ENCODE results near the gene SLC7A11. TPM values are rescaled to one million over a fixed set of nuclear protein-coding genes. Genes with fewer than 3 reads are reported as not detected.

The SLC7A11 gene
- total and polyA plus RNA-seq, 2 of the 4 experiments (the other 2 are of a cell fraction): 8.3 to 24.7 TPM

- TF ChIP-seq BHLHE40 (IDR thresholded peaks at IDR 0.05; ENCODE audit: low read depth, low read length) (no peak), MAFK (IDR thresholded peaks at IDR 0.05; ENCODE audit: low read depth, low read length) (peak; percentile 86)
- TF ChIP-seq, protein P1, sequence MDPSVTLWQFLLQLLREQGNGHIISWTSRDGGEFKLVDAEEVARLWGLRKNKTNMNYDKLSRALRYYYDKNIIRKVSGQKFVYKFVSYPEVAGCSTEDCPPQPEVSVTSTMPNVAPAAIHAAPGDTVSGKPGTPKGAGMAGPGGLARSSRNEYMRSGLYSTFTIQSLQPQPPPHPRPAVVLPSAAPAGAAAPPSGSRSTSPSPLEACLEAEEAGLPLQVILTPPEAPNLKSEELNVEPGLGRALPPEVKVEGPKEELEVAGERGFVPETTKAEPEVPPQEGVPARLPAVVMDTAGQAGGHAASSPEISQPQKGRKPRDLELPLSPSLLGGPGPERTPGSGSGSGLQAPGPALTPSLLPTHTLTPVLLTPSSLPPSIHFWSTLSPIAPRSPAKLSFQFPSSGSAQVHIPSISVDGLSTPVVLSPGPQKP (IDR thresholded peaks at IDR 0.05; ENCODE audit: borderline replicate concordance, low read depth, low read length): no peak
Observed at GRCh38 chr4:138242076-138242833, at the start of gene SLC7A11 (continued).

DNA sequence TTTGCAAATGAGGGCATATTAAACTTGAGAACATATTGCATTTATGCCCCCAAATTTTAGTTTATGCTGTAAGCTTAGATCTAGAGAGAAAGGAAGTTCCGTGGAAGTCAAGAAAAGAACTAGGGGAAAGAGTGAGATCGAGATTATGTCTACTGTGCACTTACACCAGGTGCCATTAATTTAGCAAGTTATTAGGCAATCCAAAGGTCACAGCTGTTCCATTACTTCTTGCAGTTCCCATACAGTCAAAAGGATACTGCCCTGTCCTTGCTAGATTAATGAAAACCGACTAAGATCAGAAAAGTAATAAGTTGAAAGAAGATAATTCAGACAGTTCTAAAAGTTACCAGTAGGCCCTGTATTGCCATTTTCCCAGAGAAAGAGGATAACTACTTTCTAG, 49.3 kb upstream of the SLC7A11 start:
- ChIA-PET CTCF (interaction anchor here (0.6 kb wide), 2 partner anchors 470 to 642 kb away, joined by 3 to 4 read pairs; no protein-coding TSS in a partner anchor), POLR2A (ENCODE audit: unreplicated experiment) (no interaction called here)
- Histone ChIP-seq H4K20me1 (ENCODE audit: insufficient read depth, low read length) (no peaks in the 10 kb centered on the region), H4K91ac (ENCODE audit: insufficient read depth, low read depth, low read length) (no peak overlapping the region), H3K36me3 (ENCODE audit: control insufficient read depth, insufficient read depth, low read length) (no peaks in the 10 kb centered on the region), H3K9me1 (ENCODE audit: insufficient read depth, low read length) (no peaks in the 10 kb centered on the region), H3K14ac (replicated peaks; ENCODE audit: low read depth, low read length) (no peak overlapping the region), H3K79me1 (ENCODE audit: low read depth in 1 of 2, low read length in 2 of 2) (no peaks in the 10 kb centered on the region), H2AK9ac (replicated peaks; ENCODE audit: low read depth, low read length, poor library complexity) (no peak overlapping the region), H2BK15ac (ENCODE audit: low read depth, low read length) (no peak overlapping the region), H2AFZ (replicated peaks; ENCODE audit: low read length, poor library complexity) (no peak overlapping the region), H2BK5ac (ENCODE audit: low read depth, low read length, poor library complexity, severe bottlenecking) (no peak overlapping the region), H3K56ac (ENCODE audit: extremely low read depth, insufficient read depth, low read length) (no peak overlapping the region), H3K9me3 (ENCODE audit: control insufficient read depth, insufficient read depth, low read length) (no peaks in the 10 kb centered on the region), H4K8ac (ENCODE audit: low read depth in 2 of 2, low read length in 2 of 2) (no peak overlapping the region), H3K4me3 (ENCODE audit: insufficient read depth, low read depth, low read length) (no peak overlapping the region), H3K4ac (ENCODE audit: low read depth, low read length) (no peak overlapping the region), H4K5ac (ENCODE audit: low read depth, low read length) (no peak overlapping the region), H3K23ac (ENCODE audit: low read depth, low read length) (no peak overlapping the region), H3K27ac (ENCODE audit: insufficient read depth, low read length) (no peak overlapping the region), H2AK5ac (ENCODE audit: low read depth, low read length) (no peak overlapping the region), H2BK120ac (ENCODE audit: low read depth, low read length) (no peak overlapping the region), H2BK20ac (ENCODE audit: low read depth, low read length) (no peak overlapping the region), H3K4me1 (ENCODE audit: control insufficient read depth, insufficient read depth, low read length) (no peaks in the 10 kb centered on the region), H3K27me3 (ENCODE audit: control insufficient read depth, insufficient read depth, low read length) (no peaks in the 10 kb centered on the region), H3K9ac (ENCODE audit: low read depth, low read length) (no peak overlapping the region), H3K4me2 (ENCODE audit: low read depth, low read length) (no peak overlapping the region), H3K18ac (ENCODE audit: low read depth, low read length) (no peak overlapping the region)
- in situ Hi-C loops (cut with MboI; ENCODE audit: low sequenced_read_pairs) (no loop called here), intact Hi-C loops (cut with micrococcal nuclease) (no loop called here), dilution Hi-C loops (cut with HindIII; ENCODE audit: low sequenced_read_pairs, unreplicated experiment) (no loop called here)
- no CpG with 5 or more reads among the region's 3 CpGs for WGBS, 2 experiments (ENCODE audit: extremely low coverage in 2 of 2, insufficient read length in 1 of 2)
- ATAC-seq (ENCODE audit: low read depth): no peak
- DNase-seq: no peak
- no TSS peak for BruUV-seq (replicated peaks)
- no peak for TF ChIP-seq POLR2A (IDR thresholded peaks at IDR 0.05; ENCODE audit: low read depth, low read length)
- TF ChIP-seq, protein P2, sequence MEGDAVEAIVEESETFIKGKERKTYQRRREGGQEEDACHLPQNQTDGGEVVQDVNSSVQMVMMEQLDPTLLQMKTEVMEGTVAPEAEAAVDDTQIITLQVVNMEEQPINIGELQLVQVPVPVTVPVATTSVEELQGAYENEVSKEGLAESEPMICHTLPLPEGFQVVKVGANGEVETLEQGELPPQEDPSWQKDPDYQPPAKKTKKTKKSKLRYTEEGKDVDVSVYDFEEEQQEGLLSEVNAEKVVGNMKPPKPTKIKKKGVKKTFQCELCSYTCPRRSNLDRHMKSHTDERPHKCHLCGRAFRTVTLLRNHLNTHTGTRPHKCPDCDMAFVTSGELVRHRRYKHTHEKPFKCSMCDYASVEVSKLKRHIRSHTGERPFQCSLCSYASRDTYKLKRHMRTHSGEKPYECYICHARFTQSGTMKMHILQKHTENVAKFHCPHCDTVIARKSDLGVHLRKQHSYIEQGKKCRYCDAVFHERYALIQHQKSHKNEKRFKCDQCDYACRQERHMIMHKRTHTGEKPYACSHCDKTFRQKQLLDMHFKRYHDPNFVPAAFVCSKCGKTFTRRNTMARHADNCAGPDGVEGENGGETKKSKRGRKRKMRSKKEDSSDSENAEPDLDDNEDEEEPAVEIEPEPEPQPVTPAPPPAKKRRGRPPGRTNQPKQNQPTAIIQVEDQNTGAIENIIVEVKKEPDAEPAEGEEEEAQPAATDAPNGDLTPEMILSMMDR (conservative IDR thresholded peaks at IDR 0.05; ENCODE audit: low read depth, low read length): no peak
- TF ChIP-seq MXI1 (IDR thresholded peaks at IDR 0.05; ENCODE audit: borderline replicate concordance, low read depth, low read length): no peak
- TF ChIP-seq MAZ (IDR thresholded peaks at IDR 0.05; ENCODE audit: borderline replicate concordance, low read depth, low read length): no peak
- TF ChIP-seq NFE2L2 (IDR thresholded peaks at IDR 0.05; ENCODE audit: low read depth, low read length): no peak
- no peak for TF ChIP-seq RAD21 (IDR thresholded peaks at IDR 0.05; ENCODE audit: low read length)
- no peak for TF ChIP-seq RFX5 (IDR thresholded peaks at IDR 0.05; ENCODE audit: low read depth, low read length)
- no peak for TF ChIP-seq BHLHE40 (IDR thresholded peaks at IDR 0.05; ENCODE audit: low read depth, low read length)
- TF ChIP-seq RCOR1 (IDR thresholded peaks at IDR 0.05; ENCODE audit: insufficient replicate concordance, low read length): no peak
- no peak for TF ChIP-seq SMC3 (IDR thresholded peaks at IDR 0.05; ENCODE audit: low read depth, low read length)
- TF ChIP-seq FOS (IDR thresholded peaks at IDR 0.05; ENCODE audit: low read depth, low read length): no peak

All from IMR-90 (cell line).